HCT116 (cell line): Measurements from ENCODE around the gene FNDC5. TPM values are rescaled to one million over a fixed set of nuclear protein-coding genes. Genes with fewer than 3 reads are reported as not detected.

Experiments
- ATAC-seq: fragments of 200-7000 bp; cut with Tn5 transposase; 2 replicates; pipeline ENCODE4 v1.9.1; 2020; ENCODE audit warnings: mild to moderate bottlenecking, moderate library complexity
- BruUV-seq: library from RNA; stranded (reverse); fragments of 400-500 nt; replicated peaks from 2 replicates; lab custom pipeline; 2021; lab: Mats Ljungman, UMichigan
- CTCF ChIA-PET: fragments of 300-600 bp; sonication (Branson Sonifier 250); formaldehyde crosslinking; loops from one replicate; lab custom pipeline; 2021; ENCODE audit warnings: antibody characterized with exemption; lab: Charles Lee
- POLR2A ChIA-PET: fragments of 300-600, 350-600 bp; sonication (Branson Sonifier 250); formaldehyde crosslinking; loops from one replicate; lab custom pipeline; 2021; ENCODE audit warnings: antibody characterized with exemption; lab: Charles Lee
- RAD21 ChIA-PET, 2 experiments: fragments of 300-600 bp; sonication (Branson Sonifier 250); formaldehyde crosslinking; loops; one replicate each; lab custom pipeline; 2023; ENCODE audit warnings: low total read pairs in 2 of 2; ENCODE audit not compliant: uncharacterized antibody in 2 of 2, unreplicated experiment in 2 of 2, low non-redundant PET in 1 of 2; lab: Charles Lee
- DNase-seq: peaks from one replicate; pipeline ENCODE4 v3.0.0-alpha.2; 2010; ENCODE audit warnings: low read depth, low spot score
- H2AFZ ChIP-seq: fragments of 200-600 bp; shearing (Covaris generic), sonication (generic); 2 replicates; pipeline ENCODE4 v1.6.1; 2017; ENCODE audit warnings: low read depth, mixed run types, mixed read lengths, antibody characterized with exemption, low read length; ENCODE audit not compliant: poor library complexity, severe bottlenecking
- H3K27ac ChIP-seq: 2 replicates; pipeline ENCODE4 v1.5.1; 2012; ENCODE audit warnings: low read depth, low read length
- H3K27me3 ChIP-seq: fragments of 200-600 bp; sonication (generic); 2 replicates; pipeline ENCODE4 v1.6.1; 2016; ENCODE audit warnings: mixed run types, low read length, mixed read lengths; ENCODE audit not compliant: insufficient read depth
- H3K36me3 ChIP-seq, 2 experiments: fragments of 200-500 bp in 1 of 2; fragments of 200-600 bp in 1 of 2; sonication (Bioruptor generic) in 1 of 2; sonication (generic) in 1 of 2; 2 replicates each; pipeline versions ENCODE4 v1.5.1 to v1.6.1; 2014 to 2016; ENCODE audit warnings: low read length in 2 of 2, inconsistent platforms in 1 of 2, mixed read lengths in 1 of 2, mixed run types in 1 of 2; ENCODE audit not compliant: insufficient read depth in 2 of 2, control insufficient read depth in 1 of 2
- H3K4me1 ChIP-seq, 2 experiments: fragments of 200-600 bp in 1 of 2; sonication (generic) in 1 of 2; 2 replicates each; pipeline versions ENCODE4 v1.5.1 to v1.6.1; 2012 to 2017; ENCODE audit warnings: low read length in 2 of 2, inconsistent platforms in 1 of 2, mild to moderate bottlenecking in 1 of 2, mixed read lengths in 1 of 2, mixed run types in 1 of 2, moderate library complexity in 1 of 2; ENCODE audit not compliant: insufficient read depth in 2 of 2, control insufficient read depth in 1 of 2
- H3K4me2 ChIP-seq: fragments of 200-600 bp; sonication (generic); 2 replicates; pipeline ENCODE4 v1.6.1; 2017; ENCODE audit warnings: mixed run types, low read length, mixed read lengths
- H3K4me3 ChIP-seq, 2 experiments: fragments of 200-600 bp in 1 of 2; sonication (generic) in 1 of 2; replicated peaks in 1 of 2; 2 replicates each; pipeline ENCODE4 v1.5.1; 2011 to 2016; ENCODE audit warnings: low read length in 2 of 2, control low read depth in 1 of 2, low read depth in 1 of 2, mild to moderate bottlenecking in 1 of 2, mixed read lengths in 1 of 2, mixed run types in 1 of 2
- H3K79me2 ChIP-seq: fragments of 200-600 bp; sonication (generic); 2 replicates; pipeline ENCODE4 v1.6.1; 2017; ENCODE audit warnings: mild to moderate bottlenecking, mixed run types, low read length, moderate library complexity, mixed read lengths; ENCODE audit not compliant: insufficient read depth
- H3K9ac ChIP-seq: fragments of 200-600 bp; sonication (generic); 2 replicates; pipeline ENCODE4 v1.6.1; 2016; ENCODE audit warnings: low read length, mixed read lengths
- H3K9me2 ChIP-seq: fragments of 200-600 bp; sonication (generic), shearing (Covaris generic); 2 replicates; pipeline ENCODE4 v1.6.1; 2017; ENCODE audit warnings: mixed run types, mild to moderate bottlenecking, moderate library complexity; ENCODE audit not compliant: insufficient read depth
- H3K9me3 ChIP-seq, 2 experiments: fragments of 200-500 bp in 1 of 2; fragments of 200-600 bp in 1 of 2; sonication (Bioruptor generic) in 1 of 2; sonication (generic) in 1 of 2; 2 replicates each; pipeline ENCODE4 v1.6.1; 2014 to 2017; ENCODE audit warnings: low read length in 2 of 2, mixed read lengths in 2 of 2, inconsistent platforms in 1 of 2, low read depth in 1 of 2, mild to moderate bottlenecking in 1 of 2, mixed run types in 1 of 2, moderate library complexity in 1 of 2; ENCODE audit not compliant: control insufficient read depth in 1 of 2, insufficient read depth in 1 of 2
- H4K20me1 ChIP-seq: fragments of 200-600 bp; sonication (generic), shearing (Covaris generic); 2 replicates; pipeline ENCODE4 v1.6.1; 2017; ENCODE audit warnings: mixed run types, mild to moderate bottlenecking, moderate library complexity; ENCODE audit not compliant: insufficient read depth
- CBX3 ChIP-seq: IDR thresholded peaks from 2 replicates; pipeline ENCODE4 v1.6.1; 2012; ENCODE audit warnings: low read depth
- EGR1 ChIP-seq: IDR thresholded peaks from 2 replicates; pipeline ENCODE4 v1.6.1; 2012; ENCODE audit warnings: low read depth
- ELF1 ChIP-seq: IDR thresholded peaks from 2 replicates; pipeline ENCODE4 v1.6.1; 2012; ENCODE audit warnings: low read depth, borderline replicate concordance
- EZH2 ChIP-seq: fragments of 200-600 bp; sonication (generic); IDR thresholded peaks from 2 replicates; pipeline ENCODE4 v1.6.1; 2017; ENCODE audit warnings: antibody characterized with exemption, mixed run types
- EZH2phosphoT487 ChIP-seq: fragments of 200-600 bp; IDR thresholded peaks from 2 replicates; pipeline ENCODE4 v1.6.1; 2018; ENCODE audit warnings: antibody characterized with exemption, borderline replicate concordance
- JUND ChIP-seq: IDR thresholded peaks from 2 replicates; pipeline ENCODE4 v1.6.1; 2012
- POLR2A ChIP-seq: IDR thresholded peaks from 2 replicates; pipeline ENCODE4 v1.7.0; 2011; ENCODE audit warnings: borderline replicate concordance; ENCODE audit not compliant: insufficient read depth, insufficient read length; ENCODE audit errors: extremely low read depth
- POLR2AphosphoS5 ChIP-seq: IDR thresholded peaks from 2 replicates; pipeline ENCODE4 v1.6.1; 2011; ENCODE audit warnings: mild to moderate bottlenecking, low read depth, low read length, moderate library complexity
- SRF ChIP-seq: IDR thresholded peaks from 2 replicates; pipeline ENCODE4 v1.6.1; 2012; ENCODE audit warnings: low read depth
- TCF7L2 ChIP-seq: IDR thresholded peaks from 2 replicates; pipeline ENCODE4 v1.7.0; 2011; ENCODE audit warnings: borderline replicate concordance, inconsistent platforms; ENCODE audit not compliant: insufficient read depth, insufficient read length; ENCODE audit errors: extremely low read depth
- YY1 ChIP-seq: IDR thresholded peaks from 2 replicates; pipeline ENCODE4 v1.6.1; 2011; ENCODE audit warnings: low read length, low read depth, moderate library complexity, mild to moderate bottlenecking; ENCODE audit not compliant: insufficient replicate concordance; ENCODE audit errors: extremely low read depth
- ZFX ChIP-seq: fragments of 450-650 bp; IDR thresholded peaks from 2 replicates; pipeline ENCODE4 v1.6.1; 2017
- ZNF274 ChIP-seq: fragments of 200-500 bp; sonication (Bioruptor generic); IDR thresholded peaks from 2 replicates; pipeline ENCODE4 v1.6.1; 2014; ENCODE audit warnings: mild to moderate bottlenecking, low read depth, low read length, inconsistent platforms
- intact Hi-C: fragments of 100-400 bp; cut with micrococcal nuclease; formaldehyde crosslinking; loops from 2 replicates; pipeline ENCODE4 v1.10.0; 2022
- total RNA-seq: library from RNA; stranded (reverse); gene quantifications from one replicate; pipeline ENCODE4 v1.2.1, GENCODE V29; 2021; ENCODE audit not compliant: unreplicated experiment
- TF ChIP-seq, protein P1 (sequence below): IDR thresholded peaks from 2 replicates; pipeline ENCODE4 v1.6.1; 2012; ENCODE audit warnings: low read depth
- TF ChIP-seq, protein P2 (sequence below), 3 experiments: fragments of 200-600 bp in 1 of 3; sonication (generic) in 1 of 3; IDR thresholded peaks in 2 of 3; conservative IDR thresholded peaks in 1 of 3; 2 replicates each; pipeline ENCODE4 v1.5.1; 2012 to 2017; ENCODE audit warnings: low read depth in 2 of 3, low read length in 2 of 3, antibody characterized with exemption in 1 of 3, borderline replicate concordance in 1 of 3, control low read depth in 1 of 3, mild to moderate bottlenecking in 1 of 3, mixed read lengths in 1 of 3, mixed run types in 1 of 3, moderate library complexity in 1 of 3; ENCODE audit not compliant: insufficient read depth in 1 of 3

The FNDC5 gene
- total RNA-seq, 1 experiment from 2014 or later: not detected

DNA sequence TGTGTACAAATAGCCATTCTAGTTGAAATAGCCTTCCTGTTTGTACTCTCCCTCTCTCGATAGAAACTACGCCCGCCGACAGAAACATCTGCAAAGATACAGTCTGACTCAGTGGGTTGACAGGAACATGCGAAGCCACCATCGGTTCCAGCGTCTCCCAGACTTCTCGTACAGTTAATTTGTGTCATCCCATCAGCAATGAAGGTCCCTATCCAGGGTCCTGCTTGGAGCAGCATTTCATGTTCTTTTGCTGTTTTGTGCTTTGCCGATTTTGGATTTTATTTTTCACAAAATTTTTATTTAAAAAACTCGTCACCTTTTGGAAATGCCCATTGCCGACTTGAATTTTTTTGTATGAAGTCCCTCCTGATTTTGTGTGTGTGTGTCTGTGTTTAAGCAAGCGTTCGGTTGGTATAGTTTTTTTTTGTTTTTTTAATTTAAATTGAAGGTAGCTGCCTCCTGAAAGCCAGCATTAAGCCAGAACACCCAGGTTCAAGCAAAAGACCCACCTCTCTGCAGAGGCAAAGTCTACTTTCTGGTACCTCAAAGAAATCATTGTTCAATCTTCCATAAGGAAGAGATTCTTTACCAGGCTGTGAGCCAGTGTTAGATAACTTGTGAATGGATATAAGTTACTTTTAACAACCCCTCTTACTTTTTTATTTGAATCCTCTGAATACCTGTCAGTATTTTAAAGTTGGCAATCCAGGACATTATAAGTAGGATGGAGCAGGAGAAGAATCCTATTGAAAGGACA is 14.7 kb downstream of the FNDC5 start:
- H3K4me3 ChIP-seq: no peak overlapping the region
- no peaks in the 10 kb centered on the region for H3K9me3 ChIP-seq
- no peak overlapping the region for H3K9ac ChIP-seq
- POLR2A ChIA-PET: no interaction called here
- DNase-seq: no peak
- H2AFZ ChIP-seq: no peak overlapping the region
- intact Hi-C loops: no loop called here
- RAD21 ChIA-PET: no interaction called here
- H3K9me2 ChIP-seq: no peaks in the 10 kb centered on the region
- no peak for TF ChIP-seq YY1
- TF ChIP-seq EZH2phosphoT487: no peak
- no peak for TF ChIP-seq EZH2
- TF ChIP-seq, protein P1, sequence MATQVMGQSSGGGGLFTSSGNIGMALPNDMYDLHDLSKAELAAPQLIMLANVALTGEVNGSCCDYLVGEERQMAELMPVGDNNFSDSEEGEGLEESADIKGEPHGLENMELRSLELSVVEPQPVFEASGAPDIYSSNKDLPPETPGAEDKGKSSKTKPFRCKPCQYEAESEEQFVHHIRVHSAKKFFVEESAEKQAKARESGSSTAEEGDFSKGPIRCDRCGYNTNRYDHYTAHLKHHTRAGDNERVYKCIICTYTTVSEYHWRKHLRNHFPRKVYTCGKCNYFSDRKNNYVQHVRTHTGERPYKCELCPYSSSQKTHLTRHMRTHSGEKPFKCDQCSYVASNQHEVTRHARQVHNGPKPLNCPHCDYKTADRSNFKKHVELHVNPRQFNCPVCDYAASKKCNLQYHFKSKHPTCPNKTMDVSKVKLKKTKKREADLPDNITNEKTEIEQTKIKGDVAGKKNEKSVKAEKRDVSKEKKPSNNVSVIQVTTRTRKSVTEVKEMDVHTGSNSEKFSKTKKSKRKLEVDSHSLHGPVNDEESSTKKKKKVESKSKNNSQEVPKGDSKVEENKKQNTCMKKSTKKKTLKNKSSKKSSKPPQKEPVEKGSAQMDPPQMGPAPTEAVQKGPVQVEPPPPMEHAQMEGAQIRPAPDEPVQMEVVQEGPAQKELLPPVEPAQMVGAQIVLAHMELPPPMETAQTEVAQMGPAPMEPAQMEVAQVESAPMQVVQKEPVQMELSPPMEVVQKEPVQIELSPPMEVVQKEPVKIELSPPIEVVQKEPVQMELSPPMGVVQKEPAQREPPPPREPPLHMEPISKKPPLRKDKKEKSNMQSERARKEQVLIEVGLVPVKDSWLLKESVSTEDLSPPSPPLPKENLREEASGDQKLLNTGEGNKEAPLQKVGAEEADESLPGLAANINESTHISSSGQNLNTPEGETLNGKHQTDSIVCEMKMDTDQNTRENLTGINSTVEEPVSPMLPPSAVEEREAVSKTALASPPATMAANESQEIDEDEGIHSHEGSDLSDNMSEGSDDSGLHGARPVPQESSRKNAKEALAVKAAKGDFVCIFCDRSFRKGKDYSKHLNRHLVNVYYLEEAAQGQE: no peak
- no peak for TF ChIP-seq ZFX
- TF ChIP-seq ZNF274: no peak
- TF ChIP-seq SRF: no peak
- no peak for TF ChIP-seq JUND
- no peak for TF ChIP-seq POLR2A
- TF ChIP-seq, protein P2, sequence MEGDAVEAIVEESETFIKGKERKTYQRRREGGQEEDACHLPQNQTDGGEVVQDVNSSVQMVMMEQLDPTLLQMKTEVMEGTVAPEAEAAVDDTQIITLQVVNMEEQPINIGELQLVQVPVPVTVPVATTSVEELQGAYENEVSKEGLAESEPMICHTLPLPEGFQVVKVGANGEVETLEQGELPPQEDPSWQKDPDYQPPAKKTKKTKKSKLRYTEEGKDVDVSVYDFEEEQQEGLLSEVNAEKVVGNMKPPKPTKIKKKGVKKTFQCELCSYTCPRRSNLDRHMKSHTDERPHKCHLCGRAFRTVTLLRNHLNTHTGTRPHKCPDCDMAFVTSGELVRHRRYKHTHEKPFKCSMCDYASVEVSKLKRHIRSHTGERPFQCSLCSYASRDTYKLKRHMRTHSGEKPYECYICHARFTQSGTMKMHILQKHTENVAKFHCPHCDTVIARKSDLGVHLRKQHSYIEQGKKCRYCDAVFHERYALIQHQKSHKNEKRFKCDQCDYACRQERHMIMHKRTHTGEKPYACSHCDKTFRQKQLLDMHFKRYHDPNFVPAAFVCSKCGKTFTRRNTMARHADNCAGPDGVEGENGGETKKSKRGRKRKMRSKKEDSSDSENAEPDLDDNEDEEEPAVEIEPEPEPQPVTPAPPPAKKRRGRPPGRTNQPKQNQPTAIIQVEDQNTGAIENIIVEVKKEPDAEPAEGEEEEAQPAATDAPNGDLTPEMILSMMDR (IDR thresholded peaks at IDR 0.05 in 2 of 3, conservative IDR thresholded peaks at IDR 0.05 in 1 of 3; ENCODE audit: borderline replicate concordance in 1 of 3, insufficient read depth in 1 of 3, low read depth in 2 of 3, low read length in 2 of 3): no peak
- TF ChIP-seq EGR1: no peak
- TF ChIP-seq TCF7L2: no peak
- TF ChIP-seq ELF1: no peak
- TF ChIP-seq POLR2AphosphoS5: no peak
- TF ChIP-seq CBX3: no peak
- no peaks in the 10 kb centered on the region; the same call in 1 of the 2 replicates for H4K20me1 ChIP-seq
- no peaks in the 10 kb centered on the region for H3K4me1 ChIP-seq
- CTCF ChIA-PET: no interaction called here
- TSS peak; percentile 14 for BruUV-seq
- H3K27me3 ChIP-seq: no peaks in the 10 kb centered on the region
- H3K4me2 ChIP-seq: no peak overlapping the region
- H3K79me2 ChIP-seq: no peaks in the 10 kb centered on the region
- peaks cover 14 to 24% of the 10 kb centered on the region in 2 experiments; a peak in 2 of 4 replicates for H3K36me3 ChIP-seq
- ATAC-seq: no peak
- H3K27ac ChIP-seq: no peak overlapping the region
